Small intestine (tissue), 7 donors: Measurements from ENCODE around the gene BEND5. TPM values are rescaled to one million over a fixed set of nuclear protein-coding genes. Genes with fewer than 3 reads are reported as not detected.
A peak's percentile ranks its signal among the peaks of the same experiment; 100 is the strongest.

Experiments used
- DNase-seq, 2 donors: peaks; one replicate each; pipeline versions ENCODE4 v3.0.0 to v3.0.0-alpha.2; 2013
- FAIRE-seq: peaks from 2 replicates; lab custom pipeline; 2012; peaks lifted over from hg19 to GRCh38; lab: Jason Lieb, UNC
- H3K27ac ChIP-seq, 3 donors: one replicate each; pipeline ENCODE4 v1.5.1; 2013; ENCODE audit warnings: low read length in 2 of 3, mild to moderate bottlenecking in 2 of 3, control low read depth in 1 of 3, inconsistent platforms in 1 of 3, low read depth in 1 of 3, moderate library complexity in 1 of 3
- H3K27me3 ChIP-seq, 3 donors: one replicate each; pipeline ENCODE4 v1.6.1; 2013; ENCODE audit warnings: low read length in 3 of 3, inconsistent platforms in 1 of 3; ENCODE audit not compliant: control insufficient read depth in 3 of 3, insufficient read depth in 3 of 3
- H3K36me3 ChIP-seq, 3 donors: one replicate each; pipeline ENCODE4 v1.6.1; 2013; ENCODE audit warnings: low read length in 3 of 3, inconsistent platforms in 1 of 3, low read depth in 1 of 3, mild to moderate bottlenecking in 1 of 3, moderate library complexity in 1 of 3; ENCODE audit not compliant: control insufficient read depth in 3 of 3, insufficient read depth in 2 of 3
- H3K4me1 ChIP-seq, 3 donors: one replicate each; pipeline ENCODE4 v1.6.1; 2013; ENCODE audit warnings: low read length in 2 of 3, inconsistent platforms in 1 of 3, low read depth in 1 of 3, mild to moderate bottlenecking in 1 of 3, moderate library complexity in 1 of 3; ENCODE audit not compliant: control insufficient read depth in 3 of 3, insufficient read depth in 2 of 3
- H3K4me3 ChIP-seq, 3 donors: one replicate each; pipeline ENCODE4 v1.5.1; 2013; ENCODE audit warnings: low read length in 3 of 3, control low read depth in 1 of 3, inconsistent platforms in 1 of 3, low read depth in 1 of 3, mild to moderate bottlenecking in 1 of 3, moderate library complexity in 1 of 3
- H3K9me3 ChIP-seq, 2 donors: one replicate each; pipeline ENCODE4 v1.6.1; 2013; ENCODE audit warnings: low read depth in 1 of 2, low read length in 1 of 2; ENCODE audit not compliant: control insufficient read depth in 2 of 2, insufficient read depth in 1 of 2
- WGBS, 3 donors: extraction: QIAGEN DNeasy Blood & Tissue Kit; methylation state at CpG; one replicate each; pipeline ENCODE4 v1.1.7; 2013; 5-methylcytosine and 5-hydroxymethylcytosine counted together
- polyA plus RNA-seq, 4 donors: library from polyadenylated mRNA; stranded (reverse) in 3 of 4; unstranded in 1 of 4; fragments of 200-250 nt in 3 of 4; fragments of 120-200 nt in 1 of 4; gene quantifications; one replicate each; pipeline versions ENCODE4 v1.2.1 to v1.2.3, GENCODE V29; 2013
- donor health status: healthy with polysubstance abuse.
- donor health status: control.
- donor health status: control.
- donor health status: Bipolar disorder and iron deficiency.
- donor health status: healthy.

The BEND5 gene
- polyA plus RNA-seq, 4 donors: 0.45 to 4.7 (median 2.9) TPM

DNA sequence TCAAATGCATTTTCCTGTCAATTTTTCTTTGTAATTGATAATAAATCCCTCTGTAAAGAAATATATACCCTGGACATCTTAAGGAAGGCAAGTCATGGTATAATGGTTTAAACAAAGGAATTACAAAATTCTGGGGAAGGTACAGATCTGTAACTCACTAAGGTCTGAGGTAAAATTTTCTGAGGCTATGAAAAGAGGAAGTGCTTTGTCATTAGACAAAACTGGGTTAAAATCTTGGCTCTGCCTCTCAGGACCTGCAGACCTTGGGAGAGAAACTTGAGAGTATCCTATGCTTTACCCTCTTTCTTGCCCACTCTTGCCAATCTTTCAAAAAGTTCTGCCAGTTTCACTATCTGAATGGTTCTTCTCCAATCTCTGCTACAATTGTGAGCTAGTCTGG, 26.8 kb upstream of the BEND5 start:
- no peaks in the 10 kb centered on the region for H3K4me1 ChIP-seq
- no peaks in the 10 kb centered on the region for H3K27me3 ChIP-seq
- H3K4me3 ChIP-seq: no peak overlapping the region
- no peak for DNase-seq
- no peak overlapping the region for H3K27ac ChIP-seq
- FAIRE-seq: no peak
- no peaks in the 10 kb centered on the region for H3K36me3 ChIP-seq
- no peaks in the 10 kb centered on the region for H3K9me3 ChIP-seq

DNA sequence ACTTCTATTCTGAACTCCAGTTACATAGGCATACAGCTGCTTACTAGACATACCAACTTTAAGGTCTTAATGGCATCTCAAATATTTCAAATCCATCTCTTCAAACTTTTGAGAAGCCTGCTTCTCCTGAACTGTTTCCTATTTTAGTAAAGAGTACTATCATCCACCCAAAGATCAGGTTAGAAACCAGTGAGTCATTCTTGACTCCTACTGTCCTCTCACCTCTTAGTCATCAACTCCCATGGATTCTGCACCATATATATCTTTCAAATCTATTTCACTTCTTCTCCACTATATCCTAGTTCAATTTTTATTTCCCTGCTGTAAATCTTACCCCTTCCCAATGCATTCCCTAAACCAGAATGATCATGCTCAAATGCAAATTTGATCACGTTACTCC, 18.1 kb upstream of the BEND5 start:
- WGBS, 3 donors: 3 to 43% (median 4%) methylated on average over 1 of the region's 1 CpG
- H3K4me3 ChIP-seq: no peak overlapping the region
- no peak for DNase-seq
- FAIRE-seq: no peak
- H3K9me3 ChIP-seq: no peaks in the 10 kb centered on the region
- H3K27ac ChIP-seq: no peak overlapping the region
- H3K4me1 ChIP-seq: no peaks in the 10 kb centered on the region
- no peaks in the 10 kb centered on the region for H3K27me3 ChIP-seq
- H3K36me3 ChIP-seq: no peaks in the 10 kb centered on the region

DNA sequence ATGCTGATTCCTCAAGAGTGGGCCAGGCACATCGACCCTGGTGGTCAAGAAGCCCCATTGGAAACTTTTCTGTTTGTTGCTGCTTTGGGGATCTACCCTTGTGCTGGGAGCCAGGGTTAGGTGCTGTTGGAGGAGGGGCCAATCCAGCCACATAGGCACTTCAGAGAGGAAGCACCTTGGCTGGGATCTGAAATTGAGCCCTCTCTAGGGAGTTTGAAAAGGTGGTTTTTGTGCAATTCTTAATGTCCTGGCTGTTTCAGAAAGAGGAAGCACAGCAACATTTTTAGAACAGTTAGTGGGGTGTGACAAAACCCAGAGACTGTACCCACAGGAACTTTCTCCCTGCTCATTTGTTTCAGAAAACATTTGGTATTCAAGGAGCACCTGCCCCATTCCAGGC, 17.2 kb upstream of the BEND5 start:
- H3K4me1 ChIP-seq: no peaks in the 10 kb centered on the region
- H3K4me3 ChIP-seq: no peak overlapping the region
- no peak overlapping the region for H3K27ac ChIP-seq
- no peaks in the 10 kb centered on the region for H3K36me3 ChIP-seq
- DNase-seq (no peak), FAIRE-seq (no peak)
- no peaks in the 10 kb centered on the region for H3K27me3 ChIP-seq
- WGBS, 3 donors: 53 to 67% (median 63%) methylated on average over 1 of the region's 1 CpG
- no peaks in the 10 kb centered on the region for H3K9me3 ChIP-seq

DNA sequence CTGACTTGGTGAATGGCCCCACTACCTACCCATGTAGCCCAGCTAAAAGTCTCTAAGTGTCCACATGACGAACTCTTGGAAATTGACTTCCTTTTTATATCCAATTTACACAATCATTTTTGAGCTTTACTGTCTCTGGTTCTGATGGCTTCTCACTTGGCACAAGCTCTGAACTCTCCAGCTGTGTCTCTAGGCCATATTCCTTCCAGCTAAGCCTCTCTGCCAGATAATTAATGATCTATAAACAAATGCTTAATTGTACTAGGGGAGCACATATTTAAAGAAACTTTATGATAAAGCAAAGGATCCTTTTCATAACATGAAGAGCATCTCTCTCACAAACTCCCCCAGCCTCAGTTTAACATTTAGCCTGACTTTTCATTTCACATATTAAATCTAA, 16.3 kb upstream of the BEND5 start:
- FAIRE-seq (no peak), DNase-seq (no peak)
- Histone ChIP-seq H3K36me3 (no peaks in the 10 kb centered on the region), H3K4me3 (no peak overlapping the region), H3K27me3 (no peaks in the 10 kb centered on the region), H3K9me3 (no peaks in the 10 kb centered on the region), H3K4me1 (no peaks in the 10 kb centered on the region), H3K27ac (no peak overlapping the region)
- WGBS, 3 donors: 53 to 68% (median 68%) methylated on average over 1 of the region's 1 CpG

DNA sequence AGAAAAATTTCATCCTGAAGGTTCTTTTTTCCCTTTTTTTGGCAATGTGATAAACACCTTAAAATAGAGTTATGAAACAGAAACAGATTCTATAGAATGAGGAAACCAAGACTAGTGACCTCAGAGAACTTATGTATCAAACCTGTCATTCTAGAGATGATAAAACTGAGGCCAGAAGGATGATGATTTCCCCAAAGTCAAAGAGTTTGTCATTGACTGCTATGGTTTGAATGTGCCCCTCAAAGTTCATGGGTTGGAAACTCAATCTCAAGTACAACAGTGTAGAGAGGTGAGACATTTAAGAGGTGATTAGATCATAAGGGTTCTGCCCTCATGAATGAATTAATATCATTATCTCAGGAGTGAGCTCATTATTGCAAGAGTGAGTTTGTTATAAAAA, 13.7 kb upstream of the BEND5 start:
- no peak overlapping the region for H3K27ac ChIP-seq
- DNase-seq: no peak
- H3K27me3 ChIP-seq: no peaks in the 10 kb centered on the region
- no peak overlapping the region for H3K4me3 ChIP-seq
- no peaks in the 10 kb centered on the region for H3K9me3 ChIP-seq
- no peaks in the 10 kb centered on the region for H3K36me3 ChIP-seq
- no peaks in the 10 kb centered on the region for H3K4me1 ChIP-seq
- FAIRE-seq: no peak

DNA sequence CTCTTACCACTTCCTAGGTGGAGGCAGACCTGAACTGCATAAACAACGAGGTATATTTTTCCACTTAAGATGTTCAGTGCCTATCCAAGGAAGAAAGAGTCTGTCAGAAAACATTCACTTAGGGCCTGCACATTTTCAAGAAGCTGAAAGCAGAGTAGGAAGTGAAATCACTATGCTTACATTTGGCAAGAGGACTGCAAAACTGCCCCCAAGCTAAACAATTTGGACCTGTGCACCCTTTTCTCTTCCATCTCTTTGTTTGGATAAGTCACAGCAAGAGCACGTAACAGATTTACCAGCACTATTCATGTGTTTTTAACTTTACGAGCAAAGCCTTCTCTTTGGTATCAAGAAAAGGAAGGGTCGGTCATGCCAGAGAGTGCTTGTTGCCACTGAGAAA, 13.2 kb upstream of the BEND5 start:
- no peak overlapping the region for H3K4me3 ChIP-seq
- no peaks in the 10 kb centered on the region for H3K36me3 ChIP-seq
- H3K9me3 ChIP-seq: no peaks in the 10 kb centered on the region
- DNase-seq (no peak), FAIRE-seq (no peak)
- 72 to 89% (median 88%) methylated on average over 4 of the region's 4 CpGs for WGBS, 3 donors
- H3K27me3 ChIP-seq: no peaks in the 10 kb centered on the region
- H3K27ac ChIP-seq: no peak overlapping the region
- no peaks in the 10 kb centered on the region for H3K4me1 ChIP-seq

DNA sequence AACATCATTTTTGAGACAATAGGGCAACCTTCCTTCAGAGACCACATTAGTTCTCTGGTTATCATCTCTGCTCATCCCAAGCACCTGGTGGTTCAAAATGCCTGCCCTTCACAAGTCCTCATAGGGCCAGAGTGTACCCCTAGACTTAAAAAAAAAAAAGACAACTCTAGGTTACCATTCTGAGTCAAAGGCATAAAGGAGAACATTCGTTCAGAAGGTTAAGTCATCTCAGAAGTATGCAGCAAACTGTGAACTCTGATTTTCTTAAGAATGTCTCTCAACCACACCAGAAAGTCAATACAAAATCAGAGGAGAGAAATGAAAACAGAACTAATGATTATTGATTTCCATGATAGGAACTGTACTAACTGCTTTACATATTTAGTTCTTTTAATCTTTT, 9.2 kb upstream of the BEND5 start:
- FAIRE-seq: no peak
- 59 to 74% (median 73%) methylated on average over 1 of the region's 1 CpG for WGBS, 3 donors

DNA sequence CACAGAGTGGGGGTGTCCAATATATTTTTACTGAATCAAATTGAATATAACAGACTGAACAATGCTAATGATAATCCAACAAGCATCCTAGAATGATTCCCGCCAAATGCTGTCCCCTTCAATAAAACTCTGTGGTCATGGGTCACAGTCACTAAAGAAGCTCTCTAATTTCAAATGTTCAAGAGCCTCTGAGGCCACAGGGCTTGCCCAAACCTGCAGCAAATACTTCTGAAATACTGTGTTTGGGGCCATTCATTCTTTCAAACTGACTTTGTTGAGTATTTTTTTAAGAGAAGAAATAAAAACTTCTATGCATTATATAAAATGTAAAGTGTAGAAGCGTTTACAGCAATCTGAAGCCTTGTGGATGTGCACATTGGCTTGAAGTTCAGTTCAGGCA, 7.6 kb upstream of the BEND5 start:
- FAIRE-seq (no peak), DNase-seq (no peak)
- no peaks in the 10 kb centered on the region for H3K36me3 ChIP-seq
- no peaks in the 10 kb centered on the region for H3K27me3 ChIP-seq
- WGBS, 3 donors: 86 to 91% (median 90%) methylated on average over 2 of the region's 2 CpGs
- no peaks in the 10 kb centered on the region for H3K9me3 ChIP-seq
- no peak overlapping the region for H3K4me3 ChIP-seq
- H3K27ac ChIP-seq: no peak overlapping the region
- H3K4me1 ChIP-seq: no peaks in the 10 kb centered on the region

More for the DNA sequence above, 9.2 kb upstream of the BEND5 start:
- H3K4me3 ChIP-seq: no peak overlapping the region
- no peaks in the 10 kb centered on the region for H3K36me3 ChIP-seq
- H3K9me3 ChIP-seq: no peaks in the 10 kb centered on the region
- H3K4me1 ChIP-seq: no peaks in the 10 kb centered on the region
- H3K27ac ChIP-seq: no peak overlapping the region
- no peaks in the 10 kb centered on the region for H3K27me3 ChIP-seq
- no peak for DNase-seq

DNA sequence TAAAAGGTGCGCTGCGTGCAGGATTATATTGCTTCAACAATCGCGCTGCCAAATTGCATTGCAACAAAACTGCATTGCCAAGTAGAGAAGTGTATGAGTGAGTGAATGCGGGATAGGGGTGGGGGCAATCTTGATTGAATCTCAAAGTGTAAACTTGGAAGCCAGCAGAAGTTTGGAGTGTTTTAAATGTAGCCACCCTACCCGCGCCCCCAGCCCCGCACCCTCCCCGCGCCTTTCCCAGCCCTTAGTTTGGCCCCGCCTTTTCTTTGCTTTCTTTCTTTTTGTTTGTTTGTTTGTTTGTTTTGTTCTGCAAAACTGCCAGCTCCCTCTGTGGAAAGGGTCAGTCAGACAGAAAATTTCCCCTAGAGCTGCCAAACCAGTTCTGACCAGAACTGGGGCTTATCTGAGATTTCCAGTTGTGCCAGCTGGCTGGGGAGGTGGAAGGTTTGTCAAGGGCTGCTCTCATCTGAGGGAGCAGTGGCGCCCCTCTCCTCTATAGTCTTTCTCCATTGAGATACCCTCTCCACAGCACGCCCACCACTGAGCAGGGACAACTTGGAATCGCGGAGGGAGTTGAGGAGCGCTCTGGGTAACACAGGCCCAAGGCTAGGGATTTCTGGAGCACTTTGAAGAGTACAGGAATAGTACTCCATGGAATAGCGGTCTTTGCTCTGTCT, 666 bp upstream of the BEND5 start:
- Histone ChIP-seq H3K27ac (no peak overlapping the region), H3K4me1 (peaks cover 0 to 17% (median 5%) of the 10 kb centered on the region in 3 donors), H3K4me3 (peak overlapping the region; percentile 62 to 72 (median 63)), H3K9me3 (no peaks in the 10 kb centered on the region), H3K36me3 (no peaks in the 10 kb centered on the region), H3K27me3 (peaks cover 0 to 5% (median 0%) of the 10 kb centered on the region in 3 donors)
- 9 to 15% (median 11%) methylated on average over 17 of the region's 17 CpGs for WGBS, 3 donors
- FAIRE-seq (no peak), DNase-seq (peak in 1 of 2 donors; percentile 26)
